GM21515 (cell line): ENCODE results near the gene SRGAP2.
"Not testable (repeated sequence)": the region's sequence is repeated elsewhere in the genome, so short reads cannot be mapped to it uniquely, and the experiment has no call there.

Source experiments
- ATAC-seq: cut with Tn5 transposase; IDR thresholded peaks from one replicate; pipeline ENCODE4 v1.9.1; 2021; ENCODE audit not compliant: unreplicated experiment

The SRGAP2 gene

GRCh38 chr1:206246129-206246886 lies 43.0 kb downstream of the SRGAP2 start:
- not testable (repeated sequence) for ATAC-seq

- ATAC-seq = not testable (repeated sequence)
Observed at GRCh38 chr1:206250953-206251681, 47.8 kb downstream of the SRGAP2 start.

GRCh38 chr1:206252680-206253335 lies 49.5 kb downstream of the SRGAP2 start:
- ATAC-seq = not testable (repeated sequence)
